ENCODE data around the gene ASTN1. TPM values are rescaled to one million over a fixed set of nuclear protein-coding genes. Genes with fewer than 3 reads are reported as not detected.

ASTN1 gene
- total and polyA plus RNA-seq, 12 donors, result 0.14 to 0.88 (median 0.34) TPM

DNA sequence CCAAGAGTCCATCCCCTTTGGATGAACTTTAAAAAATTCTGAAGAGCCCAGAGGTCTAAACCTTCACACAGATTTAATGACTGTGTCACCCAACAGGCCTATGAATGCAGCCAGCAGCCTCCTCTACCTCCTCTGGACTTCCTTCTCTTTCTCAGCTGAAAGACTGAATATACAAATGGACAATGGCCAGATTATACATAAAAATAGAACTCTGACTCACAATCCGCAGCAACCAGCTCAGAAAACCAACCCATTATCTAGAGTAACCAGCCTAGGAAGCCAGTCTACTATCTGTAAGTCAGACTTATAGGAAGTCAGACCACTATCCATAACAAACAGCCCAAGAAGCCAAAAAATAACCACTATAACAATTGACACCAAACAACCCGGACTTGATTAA, 224.5 kb downstream of the ASTN1 start:
- 63 to 65% methylated on average over 2 of the region's 2 CpGs for WGBS, 2 donors
- peak in 3 of 8 donors; percentile 15 to 65 (median 22) for ATAC-seq

DNA sequence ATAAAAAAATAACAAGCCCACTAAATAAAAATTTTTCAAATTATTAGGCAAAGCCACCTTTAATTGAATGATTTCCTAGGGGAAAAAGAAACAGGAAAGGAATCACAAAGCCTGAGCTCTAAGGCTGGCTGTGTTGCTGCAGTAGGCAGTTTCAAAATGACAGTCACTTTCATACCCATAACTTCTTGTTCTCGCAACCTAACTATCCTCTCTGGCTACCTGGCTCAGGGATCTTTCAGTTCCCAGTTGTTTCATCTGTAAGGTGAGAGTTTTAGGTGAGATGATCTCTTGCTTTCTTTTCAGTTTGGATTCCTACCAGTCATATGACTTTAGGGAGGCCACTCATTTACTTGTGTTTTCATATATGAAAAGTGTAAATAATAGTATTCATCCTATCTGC, 226.1 kb downstream of the ASTN1 start:
- ATAC-seq (no peak), DNase-seq (no peak)
- Histone ChIP-seq H3K27ac (no peak overlapping the region), H3K9me3 (peaks cover 0 to 9% (median 0%) of the 10 kb centered on the region in 11 donors), H3K4me3 (no peak overlapping the region), H3K27me3 (no peaks in the 10 kb centered on the region), H3K36me3 (no peaks in the 10 kb centered on the region), H3K4me1 (peaks cover 0 to 12% (median 0%) of the 10 kb centered on the region in 9 donors)
- TF ChIP-seq, protein P1, sequence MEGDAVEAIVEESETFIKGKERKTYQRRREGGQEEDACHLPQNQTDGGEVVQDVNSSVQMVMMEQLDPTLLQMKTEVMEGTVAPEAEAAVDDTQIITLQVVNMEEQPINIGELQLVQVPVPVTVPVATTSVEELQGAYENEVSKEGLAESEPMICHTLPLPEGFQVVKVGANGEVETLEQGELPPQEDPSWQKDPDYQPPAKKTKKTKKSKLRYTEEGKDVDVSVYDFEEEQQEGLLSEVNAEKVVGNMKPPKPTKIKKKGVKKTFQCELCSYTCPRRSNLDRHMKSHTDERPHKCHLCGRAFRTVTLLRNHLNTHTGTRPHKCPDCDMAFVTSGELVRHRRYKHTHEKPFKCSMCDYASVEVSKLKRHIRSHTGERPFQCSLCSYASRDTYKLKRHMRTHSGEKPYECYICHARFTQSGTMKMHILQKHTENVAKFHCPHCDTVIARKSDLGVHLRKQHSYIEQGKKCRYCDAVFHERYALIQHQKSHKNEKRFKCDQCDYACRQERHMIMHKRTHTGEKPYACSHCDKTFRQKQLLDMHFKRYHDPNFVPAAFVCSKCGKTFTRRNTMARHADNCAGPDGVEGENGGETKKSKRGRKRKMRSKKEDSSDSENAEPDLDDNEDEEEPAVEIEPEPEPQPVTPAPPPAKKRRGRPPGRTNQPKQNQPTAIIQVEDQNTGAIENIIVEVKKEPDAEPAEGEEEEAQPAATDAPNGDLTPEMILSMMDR (IDR thresholded peaks at IDR 0.05), result no peak
- 94 to 100% methylated on average over 1 of the region's 1 CpG for WGBS, 2 donors
- intact Hi-C loops (cut with DNase I), result no loop called here

More for the DNA sequence above, 224.5 kb downstream of the ASTN1 start:
- no peaks in the 10 kb centered on the region for H3K27me3 ChIP-seq
- intact Hi-C loops (cut with DNase I), result no loop called here
- DNase-seq, result no peak
- peaks cover 0 to 10% (median 0%) of the 10 kb centered on the region in 9 donors for H3K4me1 ChIP-seq
- no peak overlapping the region for H3K27ac ChIP-seq
- no peak overlapping the region for H3K4me3 ChIP-seq
- peaks cover 0 to 9% (median 0%) of the 10 kb centered on the region in 11 donors for H3K9me3 ChIP-seq
- TF ChIP-seq, protein P1 (IDR thresholded peaks at IDR 0.05), result no peak
- H3K36me3 ChIP-seq, result no peaks in the 10 kb centered on the region

DNA sequence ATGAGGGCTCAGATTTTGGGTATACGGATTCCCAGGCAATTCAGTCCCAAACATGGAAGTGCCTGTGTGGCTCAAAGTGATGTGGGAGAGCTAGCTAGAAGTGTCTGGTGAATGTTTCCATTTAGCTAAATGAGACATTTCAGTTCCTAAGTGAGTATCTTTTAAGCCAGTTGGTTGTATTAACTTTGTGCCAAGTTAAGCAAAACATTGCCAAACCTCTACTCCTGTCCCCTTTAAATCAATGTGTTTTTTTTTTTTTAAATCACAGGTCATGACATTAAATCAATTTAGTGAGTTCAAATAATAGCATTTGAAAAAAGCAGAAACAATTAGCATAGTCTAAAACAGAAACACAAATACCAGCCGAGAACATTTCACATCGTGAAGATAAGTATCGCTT, 230.1 kb downstream of the ASTN1 start:
- Histone ChIP-seq H3K4me1 (peaks cover 0 to 17% (median 8%) of the 10 kb centered on the region in 9 donors), H3K36me3 (no peaks in the 10 kb centered on the region), H3K4me3 (no peak overlapping the region), H3K9me3 (no peaks in the 10 kb centered on the region), H3K27me3 (no peaks in the 10 kb centered on the region), H3K27ac (no peak overlapping the region)
- TF ChIP-seq, protein P1 (IDR thresholded peaks at IDR 0.05), result no peak
- 92 to 94% methylated on average over 4 of the region's 4 CpGs for WGBS, 2 donors
- ATAC-seq (no peak), DNase-seq (no peak)
- intact Hi-C loops (cut with DNase I), result no loop called here

DNA sequence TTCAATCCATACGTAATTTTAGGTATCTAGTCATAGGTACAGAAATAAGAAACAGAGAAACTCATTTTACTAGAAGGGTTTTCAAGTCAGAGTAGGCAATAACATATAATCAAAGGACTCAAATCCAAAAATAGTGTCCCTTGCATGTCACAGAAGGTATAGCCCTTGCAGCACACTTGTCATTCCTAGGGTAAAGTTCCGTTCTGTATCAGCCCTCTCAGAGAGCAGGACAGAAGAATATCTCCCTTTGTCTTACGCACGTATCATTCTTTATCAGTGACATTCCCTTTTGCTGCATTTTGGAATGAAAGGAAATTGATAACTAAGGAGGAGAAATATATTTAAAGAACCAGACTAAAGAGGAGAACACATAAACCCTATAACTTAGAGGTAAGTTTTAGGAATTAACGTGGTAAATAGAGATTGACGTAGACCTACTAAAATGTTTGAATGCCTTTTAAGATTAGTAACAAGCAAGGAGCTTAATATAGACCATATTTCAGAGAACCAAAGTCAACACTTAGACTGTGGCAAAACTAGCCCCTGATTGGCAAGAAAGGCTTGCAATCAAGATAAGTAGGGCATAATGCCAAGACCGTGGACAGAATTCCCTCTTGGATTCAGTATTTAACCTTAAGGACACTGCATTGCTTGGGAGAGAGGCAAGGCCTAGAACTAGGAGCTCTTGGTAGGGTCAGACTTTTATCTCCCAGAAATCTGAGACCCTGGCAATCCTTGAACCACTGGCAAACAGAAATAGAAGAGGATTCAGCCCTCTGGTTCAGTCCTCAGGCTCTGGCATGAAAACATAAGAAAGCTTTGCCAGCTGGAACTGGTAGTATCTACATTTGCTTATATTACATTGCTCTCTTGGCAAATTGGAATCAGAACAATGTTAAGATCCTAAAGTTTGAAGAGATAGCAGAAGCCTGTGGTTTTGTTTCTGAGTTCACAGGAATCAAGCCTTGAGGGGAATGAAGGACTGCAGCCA, 232.1 kb downstream of the ASTN1 start:
- Histone ChIP-seq H3K27ac (peak overlapping the region in 5 of 10 donors; percentile 41 to 77 (median 64)), H3K36me3 (no peaks in the 10 kb centered on the region), H3K4me3 (no peak overlapping the region), H3K9me3 (no peaks in the 10 kb centered on the region), H3K4me1 (peaks cover 0 to 17% (median 8%) of the 10 kb centered on the region in 9 donors), H3K27me3 (no peaks in the 10 kb centered on the region)
- WGBS, 2 donors, result 36 to 46% methylated on average over 7 of the region's 7 CpGs
- TF ChIP-seq, protein P1 (IDR thresholded peaks at IDR 0.05), result no peak
- peak; percentile 34 to 92 (median 78) for ATAC-seq
- peak in 1 of 2 donors; percentile 19 for DNase-seq
- intact Hi-C loops (cut with DNase I), result no loop called here
